ENCODE data around the gene SH3PXD2B.

DNA sequence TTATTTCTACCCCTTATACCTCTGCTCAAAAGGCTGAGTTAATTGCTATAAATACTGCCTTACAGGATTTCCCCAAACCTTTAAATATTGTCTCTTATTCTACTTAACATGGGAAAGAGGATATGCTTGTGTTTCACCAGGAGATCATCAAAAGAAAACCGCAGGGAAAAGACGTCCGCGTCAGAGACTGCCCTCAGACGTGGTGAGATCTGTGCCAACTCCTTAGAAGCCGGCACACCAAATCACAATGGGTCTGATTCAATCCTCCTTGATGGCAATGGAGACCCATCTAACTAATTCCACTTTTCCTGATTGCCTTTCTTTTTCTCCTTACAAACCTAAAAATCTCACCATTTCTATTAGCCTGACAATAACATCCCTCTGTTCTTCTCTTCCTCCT lies 55.0 kb downstream of the SH3PXD2B start:
- TF ChIP-seq POLR2A (IDR thresholded peaks at IDR 0.05; ENCODE audit: low read depth, low read length) (no peak), POLR2AphosphoS5 (IDR thresholded peaks at IDR 0.05; ENCODE audit: low read depth, low read length) (no peak), TAF1 (IDR thresholded peaks at IDR 0.05; ENCODE audit: borderline replicate concordance, low read depth, low read length) (no peak)

All from GM12892 (cell line).